GM23248 (cell line): ENCODE measurements around the gene RNF19B.

ENCODE experiments used
- EZH2 ChIP-seq: fragments of 200-600 bp; sonication (generic); IDR thresholded peaks from 2 replicates; pipeline ENCODE4 v1.6.1; 2018; ENCODE audit warnings: antibody characterized with exemption, mild to moderate bottlenecking; ENCODE audit not compliant: insufficient read depth, poor library complexity, severe bottlenecking
- EZH2phosphoT487 ChIP-seq: fragments of 200-600 bp; sonication (generic); IDR thresholded peaks from 2 replicates; pipeline ENCODE4 v1.6.1; 2018; ENCODE audit warnings: antibody characterized with exemption, moderate library complexity, mild to moderate bottlenecking, low read depth; ENCODE audit not compliant: insufficient read depth

DNA sequence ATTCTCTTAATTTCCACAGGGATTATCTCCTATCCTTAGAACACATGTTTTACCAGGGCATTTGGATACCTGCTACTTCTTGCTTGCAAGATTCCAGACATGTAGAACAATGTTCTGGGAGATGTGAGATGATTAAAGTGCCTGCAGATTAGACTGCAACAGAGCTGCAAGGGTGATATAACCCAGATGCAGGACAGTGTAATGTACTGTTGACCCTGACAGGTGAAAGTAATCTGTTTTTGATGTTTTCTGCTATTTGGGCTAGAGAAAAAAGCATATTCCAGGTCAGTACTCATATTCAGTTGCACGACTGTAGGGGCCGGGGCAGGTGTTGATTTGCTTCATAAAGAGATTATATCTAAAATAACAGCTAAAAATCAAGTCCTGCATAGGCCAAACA is 36.3 kb downstream of the RNF19B start:
- TF ChIP-seq EZH2 (no peak), EZH2phosphoT487 (no peak)
